K562 treated with DMSO at 1 percent for 24 hours (cell line): ENCODE data around the gene TIGD1. TPM values are rescaled to one million over a fixed set of nuclear protein-coding genes. Genes with fewer than 3 reads are reported as not detected.

ENCODE experiments used
- total RNA-seq: library from RNA; unstranded; fragments of 300-600 nt; gene quantifications from 2 replicates; pipeline ENCODE4 v1.2.3, GENCODE V29; 2022; ENCODE audit warnings: low read depth; ENCODE audit not compliant: insufficient read depth

TIGD1 gene
- total RNA-seq: 1.5 and 2.9 TPM in 2 replicates

GRCh38 chr2:232550354-232551249 is at the start of gene TIGD1, which contains the start of gene EIF4E2:
Gene TIGD1, minus strand, starts transcription at chr2:232550557. Its CDS starts 675 bp downstream, at chr2:232549882.
Gene EIF4E2, plus strand, starts transcription at chr2:232550689. Its CDS starts 36 bp downstream, at chr2:232550725.

DNA sequence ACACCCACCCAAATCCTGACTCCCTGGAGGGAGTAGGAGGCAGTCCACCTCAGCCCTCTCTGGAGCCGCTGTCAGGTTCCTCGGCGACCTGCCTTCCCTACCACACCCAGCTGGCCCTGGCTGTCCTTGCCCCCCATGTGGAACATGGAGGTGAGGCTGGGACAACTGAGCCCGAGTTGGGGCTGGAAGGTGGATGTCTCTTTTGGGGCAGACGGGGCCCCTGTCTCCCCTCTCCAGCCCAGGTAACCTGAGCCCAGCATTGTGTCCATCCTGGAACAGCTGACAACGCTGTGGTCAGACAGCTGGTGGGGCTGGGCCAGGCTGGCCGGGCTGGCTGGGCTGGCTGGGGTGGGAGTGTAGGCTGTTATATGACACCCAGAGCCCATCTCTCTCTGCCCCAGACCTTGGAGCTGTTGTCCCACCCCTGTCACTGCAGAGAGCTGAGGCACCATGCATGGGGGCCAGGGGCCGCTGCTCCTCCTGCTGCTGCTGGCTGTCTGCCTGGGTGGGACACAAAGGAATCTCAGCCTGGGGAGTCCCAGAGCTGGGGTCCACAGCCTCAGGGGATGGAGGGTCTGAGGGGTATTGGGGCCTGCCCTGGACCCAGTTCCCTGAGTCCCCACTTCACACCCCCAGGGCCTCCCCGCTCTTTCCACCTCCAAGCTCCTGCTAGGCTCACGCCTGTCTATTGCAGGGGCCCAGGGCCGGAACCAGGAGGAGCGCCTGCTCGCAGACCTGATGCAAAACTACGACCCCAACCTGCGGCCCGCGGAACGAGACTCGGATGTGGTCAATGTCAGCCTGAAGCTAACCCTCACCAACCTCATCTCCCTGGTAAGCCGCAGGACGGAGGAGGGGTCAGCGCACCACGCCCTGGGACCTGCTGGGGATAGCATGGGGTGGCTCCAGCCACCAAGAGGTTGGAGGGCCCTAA is 10.8 kb downstream of the TIGD1 start, which contains the start of gene CHRNG:
Gene CHRNG (plus strand): TSS at position 395 of the 934 bp plus-strand sequence. CDS start 56 bp downstream, at position 451.

DNA sequence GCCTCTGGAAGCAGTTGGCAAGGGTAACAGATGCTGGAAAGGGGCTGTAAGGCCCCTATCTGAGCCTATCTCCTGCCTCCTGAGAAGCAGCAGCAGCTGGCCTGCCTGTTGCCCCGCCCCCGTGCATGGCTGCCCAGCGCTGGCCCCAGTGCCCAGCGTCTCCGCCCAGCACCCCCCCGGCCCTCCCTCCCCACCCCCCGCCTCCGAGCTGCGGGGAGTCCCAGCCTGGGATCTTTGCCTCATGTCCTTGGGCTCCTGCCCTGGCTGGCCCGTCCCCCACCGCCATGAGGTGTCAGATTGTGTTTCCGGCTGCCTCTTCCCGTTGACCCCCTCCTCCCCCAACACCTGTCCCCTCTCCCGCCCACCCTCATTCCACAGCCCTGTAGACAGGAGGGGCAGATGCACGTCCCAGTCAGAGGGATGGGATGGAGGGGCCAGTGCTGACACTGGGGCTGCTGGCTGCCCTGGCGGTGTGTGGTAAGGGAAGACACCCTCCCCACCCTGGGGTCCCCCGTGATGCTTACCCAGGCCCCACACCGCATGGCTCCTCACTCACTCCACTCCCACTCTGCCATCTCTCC is 24.5 kb downstream of the TIGD1 start, which contains the start of gene CHRND:
Gene CHRND (plus strand): TSS at position 370 of the 581 bp plus-strand sequence. CDS start 56 bp downstream, at position 426.

DNA sequence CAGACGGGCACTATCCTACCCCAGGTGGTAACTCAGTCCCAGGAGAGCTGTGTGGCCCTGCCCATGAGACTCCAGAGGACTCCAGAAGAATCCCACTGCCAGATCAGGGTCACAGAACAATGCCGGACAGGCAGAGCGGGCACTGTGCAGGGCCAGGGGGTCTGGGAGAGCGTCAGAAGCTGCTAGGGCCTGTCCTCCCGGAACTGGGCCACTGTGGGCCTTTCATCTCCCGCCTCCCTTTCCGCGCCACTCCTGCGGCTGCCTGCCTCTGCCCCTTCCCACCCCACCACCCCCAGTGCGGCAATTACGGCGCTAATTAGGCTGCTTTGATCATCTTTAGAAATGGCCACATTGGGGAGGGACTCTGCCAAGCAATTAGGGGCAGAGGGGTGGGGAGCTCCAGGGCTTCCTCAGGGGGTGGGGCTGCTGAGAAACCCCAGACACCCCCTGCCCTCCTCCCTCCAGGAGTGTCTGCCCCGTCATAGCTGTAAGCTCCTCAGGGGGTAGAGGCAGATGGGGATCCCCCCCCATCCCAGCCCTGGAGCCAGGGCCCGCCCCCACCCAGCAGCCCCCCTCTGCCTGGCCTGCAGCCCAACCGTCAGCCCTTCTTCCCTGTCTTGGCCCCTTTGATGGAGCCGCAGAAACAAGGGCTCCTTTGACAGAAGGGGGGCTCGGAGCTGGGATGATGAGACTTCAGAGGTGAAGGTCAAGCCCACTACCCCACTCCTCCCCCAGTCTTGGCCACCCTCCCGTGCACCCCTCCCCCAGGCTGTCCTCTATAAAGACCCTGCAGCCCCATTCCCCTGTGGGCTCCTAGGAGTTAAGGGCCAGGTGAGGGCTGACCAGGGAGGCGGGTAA is 30.5 kb downstream of the TIGD1 start, which contains the start of gene PRSS56:
Gene PRSS56 (plus strand): TSS at position 808 of the 858 bp plus-strand sequence. CDS start 211 bp downstream, outside the sequence.

Other genes with a start within 250 kb of the TIGD1 start
- gene ALPP, start 171.8 kb downstream of the TIGD1 start, total RNA-seq: not detected in 2 replicates
- gene ALPG, start 143.7 kb downstream of the TIGD1 start, total RNA-seq: 0.70 TPM in 1 of 2 replicates, not detected in the other
- not detected in 2 replicates for gene ALPI, start 94.4 kb downstream of the TIGD1 start, total RNA-seq
- not detected in 2 replicates for gene ECEL1, start 62.7 kb downstream of the TIGD1 start, total RNA-seq
- not detected in 2 replicates for gene PRSS56, start 30.2 kb downstream of the TIGD1 start, total RNA-seq
- gene CHRND, start 24.4 kb downstream of the TIGD1 start, total RNA-seq: not detected in 2 replicates
- not detected in 2 replicates for gene CHRNG, start 10.9 kb downstream of the TIGD1 start, total RNA-seq
- gene EIF4E2, start 132 bp upstream of the TIGD1 start, total RNA-seq: 54.3 and 60.6 TPM in 2 replicates
- gene EFHD1, start 83.0 kb upstream of the TIGD1 start, total RNA-seq: 29.9 and 31.4 TPM in 2 replicates
- 21.4 and 25.8 TPM in 2 replicates for gene GIGYF2, start 146.8 kb upstream of the TIGD1 start, total RNA-seq
- not detected in 2 replicates for gene KCNJ13, start 226.0 kb upstream of the TIGD1 start, total RNA-seq